GM06990 (cell line): ENCODE data around the gene GALNT9.

Experiments used
- DNase-seq: peaks from one replicate; pipeline ENCODE4 v3.0.0-alpha.2; 2011; ENCODE audit not compliant: insufficient read length; ENCODE audit errors: extremely low read depth
- H3K27me3 ChIP-seq: replicated peaks from 2 replicates; pipeline ENCODE4 v1.6.0; 2011; ENCODE audit warnings: low read length; ENCODE audit not compliant: control insufficient read depth, insufficient read depth
- H3K36me3 ChIP-seq: 2 replicates; pipeline ENCODE4 v1.5.1; 2011; ENCODE audit warnings: low read length; ENCODE audit not compliant: control insufficient read depth, insufficient read depth
- H3K4me3 ChIP-seq: replicated peaks from 2 replicates; pipeline ENCODE4 v1.5.1; 2011; ENCODE audit warnings: low read depth, mild to moderate bottlenecking, control low read depth, low read length
- TF ChIP-seq, protein P1 (sequence below): IDR thresholded peaks from 2 replicates; pipeline ENCODE4 v1.5.1; 2011; ENCODE audit warnings: low read length, control low read depth, mild to moderate bottlenecking, inconsistent platforms; ENCODE audit not compliant: insufficient read depth, poor library complexity, severe bottlenecking

The GALNT9 gene

GRCh38 chr12:132276066-132276826 is 53.1 kb downstream of the GALNT9 start:
- TF ChIP-seq, protein P1, sequence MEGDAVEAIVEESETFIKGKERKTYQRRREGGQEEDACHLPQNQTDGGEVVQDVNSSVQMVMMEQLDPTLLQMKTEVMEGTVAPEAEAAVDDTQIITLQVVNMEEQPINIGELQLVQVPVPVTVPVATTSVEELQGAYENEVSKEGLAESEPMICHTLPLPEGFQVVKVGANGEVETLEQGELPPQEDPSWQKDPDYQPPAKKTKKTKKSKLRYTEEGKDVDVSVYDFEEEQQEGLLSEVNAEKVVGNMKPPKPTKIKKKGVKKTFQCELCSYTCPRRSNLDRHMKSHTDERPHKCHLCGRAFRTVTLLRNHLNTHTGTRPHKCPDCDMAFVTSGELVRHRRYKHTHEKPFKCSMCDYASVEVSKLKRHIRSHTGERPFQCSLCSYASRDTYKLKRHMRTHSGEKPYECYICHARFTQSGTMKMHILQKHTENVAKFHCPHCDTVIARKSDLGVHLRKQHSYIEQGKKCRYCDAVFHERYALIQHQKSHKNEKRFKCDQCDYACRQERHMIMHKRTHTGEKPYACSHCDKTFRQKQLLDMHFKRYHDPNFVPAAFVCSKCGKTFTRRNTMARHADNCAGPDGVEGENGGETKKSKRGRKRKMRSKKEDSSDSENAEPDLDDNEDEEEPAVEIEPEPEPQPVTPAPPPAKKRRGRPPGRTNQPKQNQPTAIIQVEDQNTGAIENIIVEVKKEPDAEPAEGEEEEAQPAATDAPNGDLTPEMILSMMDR, result no peak
- H3K36me3 ChIP-seq, result no peaks in the 10 kb centered on the region
- H3K4me3 ChIP-seq, result no peak overlapping the region
- DNase-seq, result no peak
- no peaks in the 10 kb centered on the region; the same call in 1 of the 2 replicates for H3K27me3 ChIP-seq

DNA sequence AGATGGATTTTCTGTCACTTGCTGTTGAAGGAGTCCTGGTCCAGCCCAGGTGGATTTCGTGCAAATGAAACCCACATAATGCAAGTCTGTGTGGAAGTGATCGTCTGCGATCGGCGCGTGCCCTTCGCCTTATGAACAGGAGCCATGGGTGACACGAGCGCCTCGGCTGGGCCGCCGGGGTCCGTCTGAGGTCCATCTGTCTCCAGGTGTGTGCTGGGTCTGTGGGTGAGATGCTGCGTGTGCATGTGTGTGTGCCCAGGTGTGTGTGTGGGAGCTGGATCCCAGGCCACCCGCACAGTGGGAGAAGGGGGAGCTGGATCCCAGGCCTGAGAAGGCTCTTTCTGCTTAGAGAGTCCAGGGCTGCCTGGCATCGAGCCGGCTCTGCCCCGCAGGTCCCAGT is 53.8 kb downstream of the GALNT9 start:
- Histone ChIP-seq H3K4me3 (no peak overlapping the region), H3K36me3 (no peaks in the 10 kb centered on the region), H3K27me3 (no peaks in the 10 kb centered on the region; the same call in none of the 2 replicates)
- TF ChIP-seq, protein P1, result no peak
- DNase-seq, result no peak

DNA sequence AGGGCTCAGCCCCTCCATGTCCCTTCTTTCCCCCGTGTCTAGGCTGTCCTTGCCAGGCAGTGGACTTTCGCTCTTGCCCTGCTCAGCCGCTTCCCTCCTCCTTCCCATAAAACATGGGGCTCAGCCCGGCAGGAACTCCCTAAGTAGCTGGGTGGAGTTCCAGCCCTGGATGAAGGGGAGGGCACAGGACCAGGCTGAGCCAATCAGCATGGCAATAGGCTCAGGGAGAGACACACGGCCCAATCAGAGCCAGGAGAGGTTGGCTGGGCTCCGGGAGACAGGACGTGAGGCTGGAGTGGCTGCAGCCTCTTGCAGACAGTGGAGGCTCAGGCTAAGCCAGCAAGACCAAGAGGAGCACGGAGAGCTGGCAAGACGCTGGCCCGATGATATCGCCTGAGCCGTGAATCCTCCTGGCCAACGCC is 54.3 kb downstream of the GALNT9 start:
- no peaks in the 10 kb centered on the region for H3K36me3 ChIP-seq
- H3K4me3 ChIP-seq, result no peak overlapping the region
- TF ChIP-seq, protein P1, result no peak
- no peaks in the 10 kb centered on the region; the same call in none of the 2 replicates for H3K27me3 ChIP-seq
- no peak for DNase-seq

DNA sequence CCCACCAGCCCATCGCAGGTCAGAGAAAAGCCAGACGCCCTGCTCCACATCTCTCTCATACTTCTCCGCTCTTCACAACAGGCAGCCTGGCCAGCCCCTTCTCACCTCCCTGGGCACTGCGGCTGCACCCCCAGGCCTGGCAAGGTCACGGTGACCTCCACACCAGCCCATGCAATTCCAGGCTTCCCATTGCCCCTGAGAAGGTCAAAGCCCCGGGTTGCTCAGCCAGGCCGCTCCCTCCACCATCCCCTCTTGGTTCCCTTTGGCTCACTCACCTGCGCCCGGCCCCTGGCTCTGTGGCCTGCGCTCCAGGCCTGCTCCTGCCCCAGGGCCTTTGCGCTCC is 55.4 kb downstream of the GALNT9 start:
- TF ChIP-seq, protein P1, result no peak
- Histone ChIP-seq H3K36me3 (no peaks in the 10 kb centered on the region), H3K27me3 (no peaks in the 10 kb centered on the region; the same call in 1 of the 2 replicates), H3K4me3 (no peak overlapping the region)
- no peak for DNase-seq

- TF ChIP-seq, protein P1, result no peak
- Histone ChIP-seq H3K36me3 (no peaks in the 10 kb centered on the region), H3K4me3 (no peak overlapping the region), H3K27me3 (no peaks in the 10 kb centered on the region; the same call in 1 of the 2 replicates)
- no peak for DNase-seq
Measured at GRCh38 chr12:132272711-132273110, 56.7 kb downstream of the GALNT9 start.
